CD4-positive, alpha-beta memory T cell (primary cell): ENCODE data around the gene CEP135. TPM values are rescaled to one million over a fixed set of nuclear protein-coding genes. Genes with fewer than 3 reads are reported as not detected.

ENCODE experiments used
- CTCF ChIA-PET: fragments of 350-600 bp; sonication (Branson Sonifier 250); formaldehyde crosslinking; loops from one replicate; lab custom pipeline; 2021; ENCODE audit warnings: inconsistent platforms; ENCODE audit not compliant: partially characterized antibody; lab: Charles Lee
- POLR2A ChIA-PET: fragments of 350-600 bp; sonication (Branson Sonifier 250); formaldehyde crosslinking; loops from one replicate; lab custom pipeline; 2021; ENCODE audit not compliant: partially characterized antibody; lab: Charles Lee
- DNase-seq, 5 donors: peaks; one replicate each; pipeline versions ENCODE4 v3.0.0 to v3.0.0-alpha.2; 2020 to 2022; ENCODE audit warnings: mixed read lengths in 1 of 5
- H3K27ac ChIP-seq: one replicate; pipeline ENCODE4 v1.7.0; 2013; ENCODE audit warnings: low read depth, low read length
- H3K27me3 ChIP-seq: 2 replicates; pipeline ENCODE4 v1.7.0; 2013; ENCODE audit warnings: mild to moderate bottlenecking, low read length, moderate library complexity; ENCODE audit not compliant: insufficient read depth
- H3K36me3 ChIP-seq: 2 replicates; pipeline ENCODE4 v1.7.0; 2013; ENCODE audit warnings: mild to moderate bottlenecking, low read length, moderate library complexity; ENCODE audit not compliant: insufficient read depth
- H3K4me1 ChIP-seq: 2 replicates; pipeline ENCODE4 v1.7.0; 2013; ENCODE audit warnings: mild to moderate bottlenecking, low read length, moderate library complexity; ENCODE audit not compliant: insufficient read depth
- H3K4me3 ChIP-seq, 2 donors: one replicate each; pipeline ENCODE4 v1.7.0; 2013; ENCODE audit warnings: low read length in 2 of 2, mild to moderate bottlenecking in 1 of 2
- H3K9me3 ChIP-seq, 2 donors: one replicate each; pipeline ENCODE4 v1.7.0; 2013; ENCODE audit warnings: low read length in 2 of 2, control low read depth in 1 of 2; ENCODE audit not compliant: control insufficient read depth in 1 of 2
- H3K27ac Mint-ChIP-seq, 7 donors: one replicate each; pipeline ENCODE4 v1.8.0; 2020 to 2021; ENCODE audit warnings: mixed read lengths in 7 of 7, mild to moderate bottlenecking in 6 of 7, inconsistent platforms in 3 of 7, moderate library complexity in 3 of 7
- H3K27me3 Mint-ChIP-seq, 2 donors: one replicate each; pipeline ENCODE4 v1.8.0; 2020 to 2021; ENCODE audit warnings: mixed read lengths in 2 of 2
- H3K36me3 Mint-ChIP-seq, 2 donors: one replicate each; pipeline ENCODE4 v1.8.0; 2020 to 2021; ENCODE audit warnings: mixed read lengths in 2 of 2, inconsistent platforms in 1 of 2, mild to moderate bottlenecking in 1 of 2
- H3K4me1 Mint-ChIP-seq, 4 donors: one replicate each; pipeline ENCODE4 v1.8.0; 2020 to 2021; ENCODE audit warnings: mixed read lengths in 4 of 4, mild to moderate bottlenecking in 1 of 4
- H3K4me3 Mint-ChIP-seq, 8 donors: one replicate each; pipeline ENCODE4 v1.8.0; 2020 to 2021; ENCODE audit warnings: mixed read lengths in 8 of 8, mild to moderate bottlenecking in 7 of 8, moderate library complexity in 6 of 8, inconsistent platforms in 3 of 8
- H3K9me3 Mint-ChIP-seq, 8 donors: one replicate each; pipeline ENCODE4 v1.8.0; 2020 to 2021; ENCODE audit warnings: mixed read lengths in 8 of 8, mild to moderate bottlenecking in 5 of 8, inconsistent platforms in 3 of 8, moderate library complexity in 1 of 8
- intact Hi-C: fragments of 100-400 bp; cut with micrococcal nuclease; formaldehyde crosslinking; loops from one replicate; pipeline ENCODE4 v1.15.1; 2023
- polyA plus RNA-seq, 2 donors: library from polyadenylated mRNA; unstranded; fragments of 300-500 nt; fragmentation: Illumina TruSeq; gene quantifications; one replicate each; pipeline ENCODE4 v1.2.3, GENCODE V29; 2021
- total RNA-seq, 2 experiments: library from RNA; stranded (reverse); gene quantifications; one replicate each; pipeline ENCODE4 v1.2.3, GENCODE V29; 2021

The CEP135 gene
- total and polyA plus RNA-seq, 4 experiments from 2014 or later = 8.6 to 35.9 (median 22.7) TPM

- Mint-ChIP-seq H3K4me1 (peaks cover 8 to 11% (median 10%) of the 10 kb centered on the region in 4 donors), H3K36me3 (peaks cover 64 to 65% of the 10 kb centered on the region in 2 donors), H3K27me3 (no peaks in the 10 kb centered on the region), H3K9me3 (peaks cover 0 to under 1% (median 0%) of the 10 kb centered on the region in 8 donors), H3K27ac (peak overlapping the region in 6 of 7 donors; percentile 30 to 68 (median 40)), H3K4me3 (peak overlapping the region in 3 of 8 donors; percentile 8 to 56 (median 55))
- intact Hi-C loops = no loop called here
- Histone ChIP-seq H3K27ac (no peak overlapping the region), H3K9me3 (no peaks in the 10 kb centered on the region), H3K27me3 (no peaks in the 10 kb centered on the region), H3K4me3 (no peak overlapping the region), H3K36me3 (peaks cover 12% of the 10 kb centered on the region), H3K4me1 (no peaks in the 10 kb centered on the region)
- DNase-seq = no peak
- ChIA-PET POLR2A (no interaction called here), CTCF (interaction anchor here (1.7 to 1.9 kb wide), 2 partner anchors 10 to 46 kb away, joined by 3 to 5 read pairs; partner anchors contain the start of gene CEP135)
Measured at GRCh38 chr4:55993994-55994663, 45.4 kb downstream of the CEP135 start.

GRCh38 chr4:55996646-55997045, 47.9 kb downstream of the CEP135 start:
- POLR2A ChIA-PET = no interaction called here

GRCh38 chr4:56003606-56004005, 54.9 kb downstream of the CEP135 start:
- no peak overlapping the region for H3K27ac Mint-ChIP-seq
- no peaks in the 10 kb centered on the region for H3K9me3 ChIP-seq
- H3K9me3 Mint-ChIP-seq = peaks cover 0 to 6% (median 0%) of the 10 kb centered on the region in 8 donors
- POLR2A ChIA-PET = no interaction called here
- DNase-seq = no peak
- H3K4me3 ChIP-seq = no peak overlapping the region
- H3K36me3 Mint-ChIP-seq = peaks cover 86 to 96% of the 10 kb centered on the region in 2 donors
- H3K4me1 ChIP-seq = no peaks in the 10 kb centered on the region
- intact Hi-C loops = no loop called here
- H3K27ac ChIP-seq = no peak overlapping the region
- CTCF ChIA-PET = no interaction called here
- H3K4me3 Mint-ChIP-seq = no peak overlapping the region
- H3K4me1 Mint-ChIP-seq = peaks cover 0 to 7% (median 7%) of the 10 kb centered on the region in 4 donors
- peaks cover 24% of the 10 kb centered on the region for H3K36me3 ChIP-seq
- no peaks in the 10 kb centered on the region for H3K27me3 ChIP-seq
- no peaks in the 10 kb centered on the region for H3K27me3 Mint-ChIP-seq

More at GRCh38 chr4:55996646-55997045, 47.9 kb downstream of the CEP135 start:
- intact Hi-C loops = no loop called here
- no peaks in the 10 kb centered on the region for H3K27me3 ChIP-seq
- Mint-ChIP-seq H3K4me3 (no peak overlapping the region), H3K27ac (peak overlapping the region in 1 of 7 donors; percentile 64), H3K27me3 (no peaks in the 10 kb centered on the region), H3K9me3 (peaks cover 0 to 6% (median 0%) of the 10 kb centered on the region in 8 donors), H3K36me3 (peaks cover 82 to 83% of the 10 kb centered on the region in 2 donors), H3K4me1 (peaks cover 11 to 15% (median 11%) of the 10 kb centered on the region in 4 donors)
- H3K4me1 ChIP-seq = no peaks in the 10 kb centered on the region
- H3K27ac ChIP-seq = no peak overlapping the region
- no peak overlapping the region for H3K4me3 ChIP-seq
- CTCF ChIA-PET = no interaction called here
- no peaks in the 10 kb centered on the region for H3K9me3 ChIP-seq
- peaks cover 26% of the 10 kb centered on the region for H3K36me3 ChIP-seq
- DNase-seq = no peak

GRCh38 chr4:56004235-56004634, 55.5 kb downstream of the CEP135 start:
- H3K27me3 ChIP-seq = no peaks in the 10 kb centered on the region
- CTCF ChIA-PET = interaction anchor here (0.7 to 1.0 kb wide), 2 partner anchors 10 to 243 kb away, joined by 3 read pairs; no protein-coding TSS in a partner anchor
- H3K4me3 Mint-ChIP-seq = no peak overlapping the region
- H3K4me1 Mint-ChIP-seq = peaks cover 0 to 7% (median 7%) of the 10 kb centered on the region in 4 donors
- peaks cover 0 to 5% (median 0%) of the 10 kb centered on the region in 8 donors for H3K9me3 Mint-ChIP-seq
- no peaks in the 10 kb centered on the region for H3K27me3 Mint-ChIP-seq
- intact Hi-C loops = no loop called here
- H3K9me3 ChIP-seq = no peaks in the 10 kb centered on the region
- POLR2A ChIA-PET = no interaction called here
- peaks cover 82 to 90% of the 10 kb centered on the region in 2 donors for H3K36me3 Mint-ChIP-seq
- peaks cover 22% of the 10 kb centered on the region for H3K36me3 ChIP-seq
- no peak overlapping the region for H3K4me3 ChIP-seq
- no peak overlapping the region for H3K27ac Mint-ChIP-seq
- no peaks in the 10 kb centered on the region for H3K4me1 ChIP-seq
- no peak overlapping the region for H3K27ac ChIP-seq
- DNase-seq = no peak

GRCh38 chr4:56007154-56007553, 58.4 kb downstream of the CEP135 start:
- POLR2A ChIA-PET = no interaction called here
- no peak for DNase-seq
- CTCF ChIA-PET = interaction anchor here (1.4 kb wide), 1 partner anchor 59 kb away, joined by 4 read pairs; the partner anchor contains the start of gene CEP135
- no peaks in the 10 kb centered on the region for H3K27me3 Mint-ChIP-seq
- Histone ChIP-seq H3K4me1 (no peaks in the 10 kb centered on the region), H3K27me3 (no peaks in the 10 kb centered on the region), H3K4me3 (no peak overlapping the region), H3K27ac (no peak overlapping the region), H3K36me3 (peaks cover 13% of the 10 kb centered on the region), H3K9me3 (no peaks in the 10 kb centered on the region)
- intact Hi-C loops = no loop called here
- peaks cover 0 to 2% (median under 1%) of the 10 kb centered on the region in 4 donors for H3K4me1 Mint-ChIP-seq
- no peak overlapping the region for H3K4me3 Mint-ChIP-seq
- peak overlapping the region in 1 of 7 donors; percentile 12 for H3K27ac Mint-ChIP-seq
- H3K36me3 Mint-ChIP-seq = peaks cover 79 to 85% of the 10 kb centered on the region in 2 donors
- H3K9me3 Mint-ChIP-seq = no peaks in the 10 kb centered on the region

GRCh38 chr4:56008206-56008605, 59.5 kb downstream of the CEP135 start:
- no peaks in the 10 kb centered on the region for H3K9me3 Mint-ChIP-seq
- POLR2A ChIA-PET = no interaction called here

GRCh38 chr4:56026596-56026995, 77.9 kb downstream of the CEP135 start:
- Mint-ChIP-seq H3K27ac (no peak overlapping the region), H3K9me3 (peaks cover 0 to 7% (median 3%) of the 10 kb centered on the region in 8 donors), H3K36me3 (peaks cover 68 to 72% of the 10 kb centered on the region in 2 donors), H3K4me3 (no peak overlapping the region), H3K27me3 (no peaks in the 10 kb centered on the region), H3K4me1 (no peaks in the 10 kb centered on the region)
- no peak overlapping the region for H3K27ac ChIP-seq
- no peak overlapping the region for H3K4me3 ChIP-seq
- CTCF ChIA-PET = no interaction called here
- no peaks in the 10 kb centered on the region for H3K4me1 ChIP-seq
- H3K9me3 ChIP-seq = no peaks in the 10 kb centered on the region
- intact Hi-C loops = no loop called here
- POLR2A ChIA-PET = no interaction called here
- no peak for DNase-seq
- H3K27me3 ChIP-seq = no peaks in the 10 kb centered on the region
- H3K36me3 ChIP-seq = peaks cover 33% of the 10 kb centered on the region

More at GRCh38 chr4:56008206-56008605, 59.5 kb downstream of the CEP135 start:
- Mint-ChIP-seq H3K27ac (no peak overlapping the region), H3K36me3 (peaks cover 83 to 85% of the 10 kb centered on the region in 2 donors), H3K4me1 (peaks cover 0 to 2% (median 0%) of the 10 kb centered on the region in 4 donors), H3K4me3 (no peak overlapping the region), H3K27me3 (no peaks in the 10 kb centered on the region)
- H3K36me3 ChIP-seq = peaks cover 9% of the 10 kb centered on the region
- intact Hi-C loops = no loop called here
- no peaks in the 10 kb centered on the region for H3K27me3 ChIP-seq
- H3K4me1 ChIP-seq = no peaks in the 10 kb centered on the region
- no peak overlapping the region for H3K27ac ChIP-seq
- H3K9me3 ChIP-seq = no peaks in the 10 kb centered on the region
- H3K4me3 ChIP-seq = no peak overlapping the region
- CTCF ChIA-PET = interaction anchor here (1.4 kb wide), 1 partner anchor 60 kb away, joined by 4 read pairs; the partner anchor contains the start of gene CEP135
- no peak for DNase-seq
